H1 (cell line): ENCODE data around the gene SLC39A11. TPM values are rescaled to one million over a fixed set of nuclear protein-coding genes. Genes with fewer than 3 reads are reported as not detected.

Experiments used
- CTCF ChIA-PET: fragments of 300-600 bp; sonication (Branson Sonifier 250); formaldehyde crosslinking; loops from one replicate; lab custom pipeline; 2021; ENCODE audit not compliant: partially characterized antibody; lab: Charles Lee
- POLR2A ChIA-PET: fragments of 300-600 bp; sonication (Branson Sonifier 250); formaldehyde crosslinking; loops from one replicate; lab custom pipeline; 2021; ENCODE audit warnings: inconsistent platforms; ENCODE audit not compliant: partially characterized antibody; lab: Charles Lee
- DNase-seq, 2 experiments: peaks; one replicate each; pipeline versions ENCODE4 v3.0.0 to v3.0.0-alpha.2; 2010 to 2022; ENCODE audit warnings: low spot score in 2 of 2, low read depth in 1 of 2, mixed read lengths in 1 of 2
- FAIRE-seq: peaks from 2 replicates; lab custom pipeline; 2011; peaks lifted over from hg19 to GRCh38; lab: Jason Lieb, UNC
- H2AFZ ChIP-seq: 2 replicates; pipeline ENCODE4 v1.8.1; 2012; ENCODE audit warnings: low read length, inconsistent platforms
- H2AK5ac ChIP-seq: 2 replicates; pipeline ENCODE4 v1.6.1; 2013; ENCODE audit warnings: low read depth, low read length
- H2BK120ac ChIP-seq: replicated peaks from 2 replicates; pipeline ENCODE3; 2013; ENCODE audit warnings: low read depth, low read length, inconsistent platforms
- H2BK12ac ChIP-seq: 2 replicates; pipeline ENCODE4 v1.6.1; 2013; ENCODE audit warnings: low read depth, low read length
- H2BK15ac ChIP-seq: 2 replicates; pipeline ENCODE4 v1.6.1; 2013; ENCODE audit warnings: low read length
- H2BK20ac ChIP-seq: 2 replicates; pipeline ENCODE4 v1.6.1; 2013; ENCODE audit warnings: low read length
- H2BK5ac ChIP-seq: 2 replicates; pipeline ENCODE4 v1.6.1; 2013; ENCODE audit warnings: low read depth, low read length
- H3K14ac ChIP-seq: 2 replicates; pipeline ENCODE4 v1.6.1; 2013; ENCODE audit warnings: inconsistent platforms; ENCODE audit not compliant: insufficient read length
- H3K18ac ChIP-seq: 2 replicates; pipeline ENCODE4 v1.6.1; 2013; ENCODE audit warnings: low read length; ENCODE audit errors: extremely low read depth
- H3K23ac ChIP-seq: 2 replicates; pipeline ENCODE4 v1.6.1; 2013; ENCODE audit warnings: inconsistent platforms; ENCODE audit not compliant: insufficient read length
- H3K23me2 ChIP-seq: 2 replicates; pipeline ENCODE4 v1.6.1; 2013; ENCODE audit warnings: low read depth, low read length
- H3K27ac ChIP-seq: 2 replicates; pipeline ENCODE4 v1.6.1; 2011; ENCODE audit warnings: low read depth, low read length, inconsistent platforms
- H3K27me3 ChIP-seq, 4 experiments: replicated peaks in 1 of 4; 1 replicate in 1 of 4; 2 replicates in 3 of 4; pipeline versions ENCODE4 v1.6.1 to v1.8.1; 2011 to 2013; ENCODE audit warnings: low read length in 3 of 4, mild to moderate bottlenecking in 3 of 4, inconsistent platforms in 2 of 4, mixed read lengths in 2 of 4, moderate library complexity in 1 of 4; ENCODE audit not compliant: control insufficient read depth in 3 of 4, insufficient read depth in 3 of 4; ENCODE audit errors: extremely low read depth in 1 of 4
- H3K36me3 ChIP-seq, 4 experiments: 2 replicates each; pipeline versions ENCODE4 v1.6.1 to v1.8.1; 2011 to 2013; ENCODE audit warnings: mild to moderate bottlenecking in 4 of 4, low read length in 3 of 4, moderate library complexity in 2 of 4, control low read depth in 1 of 4, inconsistent platforms in 1 of 4; ENCODE audit not compliant: insufficient read depth in 4 of 4, control insufficient read depth in 2 of 4
- H3K4ac ChIP-seq: replicated peaks from 2 replicates; pipeline ENCODE3; 2013; ENCODE audit warnings: low read length, low read depth, mixed read lengths, inconsistent platforms; ENCODE audit not compliant: insufficient read length
- H3K4me1 ChIP-seq, 4 experiments: replicated peaks in 1 of 4; 1 replicate in 1 of 4; 2 replicates in 3 of 4; pipeline versions ENCODE4 v1.6.1 to v1.8.1; 2011 to 2013; ENCODE audit warnings: low read length in 3 of 4, inconsistent platforms in 2 of 4, mixed read lengths in 1 of 4; ENCODE audit not compliant: insufficient read depth in 4 of 4, control insufficient read depth in 3 of 4
- H3K4me2 ChIP-seq, 2 experiments: 2 replicates each; pipeline versions ENCODE4 v1.6.1 to v1.8.1; 2011 to 2013; ENCODE audit warnings: low read depth in 2 of 2, low read length in 2 of 2, control low read depth in 1 of 2, inconsistent platforms in 1 of 2, mild to moderate bottlenecking in 1 of 2; ENCODE audit not compliant: insufficient read depth in 1 of 2
- H3K4me3 ChIP-seq, 4 experiments: fragments of 200-600, 300-600 bp in 1 of 4; sonication (generic), shearing (Covaris generic), sonication (Bioruptor Twin) in 1 of 4; 2 replicates each; pipeline versions ENCODE4 v1.5.1 to v1.8.1; 2011 to 2016; ENCODE audit warnings: low read length in 4 of 4, low read depth in 3 of 4, control low read depth in 2 of 4, inconsistent platforms in 2 of 4, mild to moderate bottlenecking in 2 of 4, mixed read lengths in 1 of 4, moderate library complexity in 1 of 4; ENCODE audit not compliant: insufficient read depth in 2 of 4; ENCODE audit errors: extremely low read depth in 1 of 4
- H3K56ac ChIP-seq: replicated peaks from 2 replicates; pipeline ENCODE3; 2013; ENCODE audit warnings: low read depth, mild to moderate bottlenecking, mixed read lengths, low read length, inconsistent platforms; ENCODE audit not compliant: insufficient read length
- H3K79me1 ChIP-seq: 2 replicates; pipeline ENCODE4 v1.6.1; 2013; ENCODE audit warnings: low read depth, low read length, control low read depth
- H3K79me2 ChIP-seq, 2 experiments: 2 replicates each; pipeline versions ENCODE4 v1.6.1 to v1.8.1; 2012 to 2013; ENCODE audit warnings: low read length in 2 of 2, mild to moderate bottlenecking in 2 of 2, inconsistent platforms in 1 of 2; ENCODE audit not compliant: insufficient read depth in 2 of 2, control insufficient read depth in 1 of 2
- H3K9ac ChIP-seq, 4 experiments: replicated peaks in 1 of 4; 1 replicate in 1 of 4; 2 replicates in 3 of 4; pipeline versions ENCODE4 v1.6.1 to v1.8.1; 2011 to 2013; ENCODE audit warnings: low read depth in 3 of 4, low read length in 3 of 4, control low read depth in 2 of 4, mild to moderate bottlenecking in 2 of 4, moderate library complexity in 2 of 4, inconsistent platforms in 1 of 4; ENCODE audit errors: extremely low read depth in 1 of 4
- H3K9me3 ChIP-seq, 2 experiments: 2 replicates each; pipeline versions ENCODE4 v1.6.1 to v1.8.1; 2012 to 2013; ENCODE audit warnings: mild to moderate bottlenecking in 2 of 2, moderate library complexity in 2 of 2, control low read depth in 1 of 2, inconsistent platforms in 1 of 2, low read depth in 1 of 2, low read length in 1 of 2, mixed read lengths in 1 of 2; ENCODE audit not compliant: insufficient read depth in 2 of 2
- H4K20me1 ChIP-seq, 2 experiments: replicated peaks in 1 of 2; 2 replicates each; pipeline versions ENCODE3 to v1.8.1; 2011 to 2013; ENCODE audit warnings: inconsistent platforms in 2 of 2, low read length in 2 of 2, mild to moderate bottlenecking in 1 of 2; ENCODE audit not compliant: insufficient read depth in 2 of 2, control insufficient read depth in 1 of 2
- H4K5ac ChIP-seq: 2 replicates; pipeline ENCODE4 v1.6.1; 2013; ENCODE audit warnings: low read length, low read depth, mixed read lengths, inconsistent platforms; ENCODE audit not compliant: insufficient read length
- H4K8ac ChIP-seq: 2 replicates; pipeline ENCODE4 v1.8.0; 2013; ENCODE audit warnings: mild to moderate bottlenecking, moderate library complexity, low read length, inconsistent platforms; ENCODE audit not compliant: insufficient read depth; ENCODE audit errors: extremely low read depth
- H4K91ac ChIP-seq: replicated peaks from 2 replicates; pipeline ENCODE3; 2013; ENCODE audit warnings: low read length, mixed read lengths, inconsistent platforms; ENCODE audit not compliant: insufficient read length
- CHD2 ChIP-seq: IDR thresholded peaks from 2 replicates; pipeline ENCODE4 v1.6.1; 2012; ENCODE audit warnings: low read length, improper control_type of control experiment
- POLR2A ChIP-seq, 2 experiments: IDR thresholded peaks; 1 replicate in 1 of 2; 2 replicates in 1 of 2; pipeline ENCODE4 v1.6.1; 2011; ENCODE audit warnings: low read depth in 2 of 2, low read length in 2 of 2, mild to moderate bottlenecking in 2 of 2; ENCODE audit errors: control extremely low read depth in 1 of 2
- SIX5 ChIP-seq: IDR thresholded peaks from 2 replicates; pipeline ENCODE4 v1.6.1; 2011; ENCODE audit warnings: mild to moderate bottlenecking, low read depth, low read length
- WGBS, 2 experiments: shearing (Covaris generic) in 1 of 2; methylation state at CpG; one replicate each; pipeline versions ENCODE4 v1.1.6 to v1.1.7; 2013 to 2015; ENCODE audit warnings: low lambda C conversion rate in 2 of 2, mixed read lengths in 2 of 2, inconsistent platforms in 1 of 2, low coverage in 1 of 2, missing lambda C conversion rate in 1 of 2; ENCODE audit not compliant: insufficient replicate concordance in 2 of 2, insufficient coverage in 1 of 2, insufficient read length in 1 of 2; ENCODE audit errors: extremely low coverage in 1 of 2, missing lambda C conversion rate in 1 of 2; 5-methylcytosine and 5-hydroxymethylcytosine counted together
- polyA plus RNA-seq, 7 experiments: library from polyadenylated mRNA; depleted of rRNA in 3 of 7; stranded (reverse) in 5 of 7; unstranded in 2 of 7; fragments of >200 nt in 5 of 7; fragments of 200-250 nt in 2 of 7; gene quantifications; 1 replicate in 5 of 7; 2 replicates in 1 of 7; 4 replicates in 1 of 7; pipeline versions ENCODE4 v1.2.1 to v1.2.3, GENCODE V29; 2011 to 2013; ENCODE audit warnings: missing spikeins in 2 of 7, mixed read lengths in 2 of 7
- total RNA-seq: library from RNA; stranded (reverse); fragmentation: NEBNext Ultra II Directional; extraction: Animal tissue kit (Norgen Biotek cat#: 25700); gene quantifications from 2 replicates; pipeline ENCODE4 v1.2.1, GENCODE V29; 2021
- TF ChIP-seq, protein P1 (sequence below): IDR thresholded peaks from 2 replicates; pipeline ENCODE4 v1.6.1; 2012; ENCODE audit warnings: inconsistent platforms

The SLC39A11 gene
- total and polyA plus RNA-seq, 2 of the 8 experiments (the other 6 are each of a cell fraction or from before 2014, with no cell fraction given) = 12.2 to 19.6 TPM

DNA sequence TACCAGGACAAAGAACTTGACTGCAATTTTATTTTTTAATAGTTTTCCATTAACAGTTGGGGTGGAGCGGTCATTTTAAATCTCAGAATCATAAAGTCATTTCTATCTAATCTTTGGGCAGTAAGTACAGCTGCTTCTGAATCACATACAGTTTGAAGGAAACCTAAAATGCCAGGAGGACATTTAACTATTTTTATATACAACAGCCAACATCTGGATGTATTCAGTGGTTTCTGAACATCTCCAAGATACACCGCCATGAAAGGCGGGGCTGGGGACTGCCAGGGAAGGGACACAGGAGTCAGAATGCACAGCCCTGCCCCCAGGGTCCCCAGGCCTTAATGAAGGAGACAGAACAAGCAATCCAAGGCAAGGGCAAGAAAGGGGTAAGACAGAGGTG lies 392.3 kb downstream of the SLC39A11 start:
- Histone ChIP-seq H4K8ac (no peak overlapping the region), H2AK5ac (no peak overlapping the region), H2AFZ (no peak overlapping the region), H3K4ac (no peak overlapping the region), H3K4me3 (no peak overlapping the region), H3K27me3 (no peaks in the 10 kb centered on the region; a peak in 1 of 7 replicates), H2BK15ac (no peak overlapping the region), H3K27ac (no peak overlapping the region), H2BK5ac (no peak overlapping the region), H3K9me3 (no peaks in the 10 kb centered on the region), H3K4me2 (no peak overlapping the region), H3K56ac (no peak overlapping the region), H4K91ac (no peak overlapping the region), H3K23me2 (no peaks in the 10 kb centered on the region), H3K36me3 (no peaks in the 10 kb centered on the region), H3K9ac (no peak overlapping the region), H3K79me1 (no peaks in the 10 kb centered on the region), H3K18ac (no peak overlapping the region), H2BK20ac (no peak overlapping the region), H4K20me1 (no peaks in the 10 kb centered on the region), H4K5ac (no peak overlapping the region), H3K23ac (no peak overlapping the region), H2BK120ac (no peak overlapping the region), H3K79me2 (no peaks in the 10 kb centered on the region), H3K4me1 (no peaks in the 10 kb centered on the region), H3K14ac (no peak overlapping the region), H2BK12ac (no peak overlapping the region)
- WGBS, 2 experiments = 93% methylated on average over 3 of the region's 3 CpGs; no CpG with 5 or more reads in 1 of the 2 experiments
- CTCF ChIA-PET = interaction anchor here (0.8 to 3.0 kb wide), 5 partner anchors 11 to 140 kb away, joined by 3 to 14 read pairs (median 4); no protein-coding TSS in a partner anchor
- POLR2A ChIA-PET = interaction anchor here (0.7 kb wide), 1 partner anchor 492 kb away, joined by 3 read pairs; no protein-coding TSS in a partner anchor
- no peak for DNase-seq
- no peak for FAIRE-seq
- TF ChIP-seq CHD2 = no peak
- TF ChIP-seq POLR2A (IDR thresholded peaks at IDR 0.05; ENCODE audit: control extremely low read depth in 1 of 2, low read depth in 2 of 2, low read length in 2 of 2) = no peak
- no peak for TF ChIP-seq SIX5
- TF ChIP-seq, protein P1, sequence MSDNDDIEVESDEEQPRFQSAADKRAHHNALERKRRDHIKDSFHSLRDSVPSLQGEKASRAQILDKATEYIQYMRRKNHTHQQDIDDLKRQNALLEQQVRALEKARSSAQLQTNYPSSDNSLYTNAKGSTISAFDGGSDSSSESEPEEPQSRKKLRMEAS = no peak
